HK-2 (cell line): ENCODE results near the gene PRKCZ.
"Not testable (repeated sequence)": the region's sequence is repeated elsewhere in the genome, so short reads cannot be mapped to it uniquely, and the experiment has no call there.

Source experiments
- DNase-seq: peaks from one replicate; pipeline ENCODE4 v3.0.0-alpha.2; 2018; ENCODE audit not compliant: unreplicated experiment

PRKCZ gene

GRCh38 chr1:2134621-2135307 is 84.6 kb downstream of the PRKCZ start:
- DNase-seq = no peak

- peak; percentile 10 for DNase-seq
Observed at GRCh38 chr1:2135441-2135841, 85.2 kb downstream of the PRKCZ start.

GRCh38 chr1:2135941-2136340 is 85.7 kb downstream of the PRKCZ start:
- DNase-seq = no peak

GRCh38 chr1:2136386-2137235 is 86.4 kb downstream of the PRKCZ start:
- DNase-seq = no peak

GRCh38 chr1:2137257-2138121 is 87.3 kb downstream of the PRKCZ start:
- DNase-seq = no peak

- not testable (repeated sequence) for DNase-seq
Observed at GRCh38 chr1:2139156-2139555, 88.9 kb downstream of the PRKCZ start.

GRCh38 chr1:2141025-2141424 is 90.8 kb downstream of the PRKCZ start:
- DNase-seq = no peak

- no peak for DNase-seq
Observed at GRCh38 chr1:2143814-2144500, 93.7 kb downstream of the PRKCZ start.

- no peak for DNase-seq
Observed at GRCh38 chr1:2144501-2145090, 94.4 kb downstream of the PRKCZ start.

- no peak for DNase-seq
Observed at GRCh38 chr1:2145946-2146835, 96.0 kb downstream of the PRKCZ start.

- DNase-seq = no peak
Observed at GRCh38 chr1:2146836-2147517, 96.8 kb downstream of the PRKCZ start.

GRCh38 chr1:2147869-2148268 is 97.7 kb downstream of the PRKCZ start:
- not testable (repeated sequence) for DNase-seq

GRCh38 chr1:2148691-2149090 is 98.5 kb downstream of the PRKCZ start:
- DNase-seq = no peak

- DNase-seq = no peak
Observed at GRCh38 chr1:2150801-2151200, 100.6 kb downstream of the PRKCZ start.

- no peak for DNase-seq
Observed at GRCh38 chr1:2151252-2151651, 101.0 kb downstream of the PRKCZ start.

GRCh38 chr1:2151911-2152310 is 101.7 kb downstream of the PRKCZ start:
- no peak for DNase-seq

- DNase-seq = no peak
Observed at GRCh38 chr1:2152954-2153353, 102.7 kb downstream of the PRKCZ start.

GRCh38 chr1:2154022-2154421 is 103.8 kb downstream of the PRKCZ start:
- no peak for DNase-seq

- DNase-seq = no peak
Observed at GRCh38 chr1:2155147-2155598, 105.0 kb downstream of the PRKCZ start.

GRCh38 chr1:2155788-2156187 is 105.6 kb downstream of the PRKCZ start:
- DNase-seq = no peak
